PC-9 (cell line): ENCODE data around the gene IMMP2L.

Experiments
- CTCF ChIP-seq: fragments of 200-600 bp; sonication (generic); conservative IDR thresholded peaks from 2 replicates; pipeline ENCODE4 v1.6.1; 2017; ENCODE audit warnings: mixed run types, antibody characterized with exemption, mild to moderate bottlenecking, moderate library complexity
- EZH2 ChIP-seq: fragments of 200-600 bp; sonication (generic); IDR thresholded peaks from 2 replicates; pipeline ENCODE4 v1.8.0; 2017; ENCODE audit warnings: antibody characterized with exemption, low read depth

GRCh38 chr7:111094419-111094818, 467.9 kb downstream of the IMMP2L start:
- TF ChIP-seq CTCF = no peak
- no peak for TF ChIP-seq EZH2
